ENCODE data around the gene TMC5. TPM values are rescaled to one million over a fixed set of nuclear protein-coding genes. Genes with fewer than 3 reads are reported as not detected.
"Not testable (repeated sequence)": the region's sequence is repeated elsewhere in the genome, so short reads cannot be mapped to it uniquely, and the experiment has no call there.

Gene TMC5
- total and polyA plus RNA-seq, 3 donors from 2014 or later, result 4.5 to 27.7 (median 7.1) TPM

DNA sequence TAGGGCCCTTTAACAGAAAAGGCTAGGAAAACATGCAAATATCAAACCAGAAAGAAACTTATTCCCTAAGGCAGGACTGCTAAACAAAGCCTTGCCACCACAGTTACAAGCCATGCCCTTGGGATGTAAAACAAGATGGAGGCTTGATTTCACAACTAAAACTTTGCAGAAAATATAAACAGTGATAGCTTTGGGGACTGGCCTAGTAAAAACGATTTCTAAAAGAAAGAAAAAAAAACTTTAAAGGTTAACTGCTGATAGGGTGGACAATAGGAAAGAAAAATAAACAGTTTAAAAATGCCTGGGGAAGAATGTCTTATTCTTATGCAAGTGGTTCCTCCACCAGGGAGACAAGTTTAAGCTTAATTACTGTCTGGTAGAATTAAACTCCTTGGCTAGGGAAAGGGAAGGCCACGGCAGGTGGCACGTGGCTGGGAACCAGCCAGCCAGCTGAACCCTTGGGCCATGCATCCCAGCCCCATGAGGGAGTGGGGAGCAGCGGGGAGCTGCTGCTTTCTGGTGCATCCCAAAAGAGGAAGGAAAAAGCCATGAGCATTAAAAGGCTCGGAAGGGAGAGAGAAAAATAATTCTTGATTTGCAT, 10.7 kb upstream of the TMC5 start:
- peaks cover 6% of the 10 kb centered on the region for H3K4me1 ChIP-seq
- WGBS, 2 donors, result 72 to 74% methylated on average over 5 of the region's 5 CpGs
- TF ChIP-seq POLR2A (IDR thresholded peaks at IDR 0.05), result no peak
- TF ChIP-seq, protein P1, sequence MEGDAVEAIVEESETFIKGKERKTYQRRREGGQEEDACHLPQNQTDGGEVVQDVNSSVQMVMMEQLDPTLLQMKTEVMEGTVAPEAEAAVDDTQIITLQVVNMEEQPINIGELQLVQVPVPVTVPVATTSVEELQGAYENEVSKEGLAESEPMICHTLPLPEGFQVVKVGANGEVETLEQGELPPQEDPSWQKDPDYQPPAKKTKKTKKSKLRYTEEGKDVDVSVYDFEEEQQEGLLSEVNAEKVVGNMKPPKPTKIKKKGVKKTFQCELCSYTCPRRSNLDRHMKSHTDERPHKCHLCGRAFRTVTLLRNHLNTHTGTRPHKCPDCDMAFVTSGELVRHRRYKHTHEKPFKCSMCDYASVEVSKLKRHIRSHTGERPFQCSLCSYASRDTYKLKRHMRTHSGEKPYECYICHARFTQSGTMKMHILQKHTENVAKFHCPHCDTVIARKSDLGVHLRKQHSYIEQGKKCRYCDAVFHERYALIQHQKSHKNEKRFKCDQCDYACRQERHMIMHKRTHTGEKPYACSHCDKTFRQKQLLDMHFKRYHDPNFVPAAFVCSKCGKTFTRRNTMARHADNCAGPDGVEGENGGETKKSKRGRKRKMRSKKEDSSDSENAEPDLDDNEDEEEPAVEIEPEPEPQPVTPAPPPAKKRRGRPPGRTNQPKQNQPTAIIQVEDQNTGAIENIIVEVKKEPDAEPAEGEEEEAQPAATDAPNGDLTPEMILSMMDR (IDR thresholded peaks at IDR 0.05), result no peak
- intact Hi-C loops (cut with DNase I; ENCODE audit: low total_unique reads), result no loop called here
- H3K27me3 ChIP-seq, result no peaks in the 10 kb centered on the region
- H3K4me3 ChIP-seq, result no peak overlapping the region
- H3K27ac ChIP-seq, result no peak overlapping the region
- H3K9me3 ChIP-seq, result no peaks in the 10 kb centered on the region
- no peak for DNase-seq
- no peaks in the 10 kb centered on the region for H3K36me3 ChIP-seq (ENCODE audit: low read depth, missing control alignments)

DNA sequence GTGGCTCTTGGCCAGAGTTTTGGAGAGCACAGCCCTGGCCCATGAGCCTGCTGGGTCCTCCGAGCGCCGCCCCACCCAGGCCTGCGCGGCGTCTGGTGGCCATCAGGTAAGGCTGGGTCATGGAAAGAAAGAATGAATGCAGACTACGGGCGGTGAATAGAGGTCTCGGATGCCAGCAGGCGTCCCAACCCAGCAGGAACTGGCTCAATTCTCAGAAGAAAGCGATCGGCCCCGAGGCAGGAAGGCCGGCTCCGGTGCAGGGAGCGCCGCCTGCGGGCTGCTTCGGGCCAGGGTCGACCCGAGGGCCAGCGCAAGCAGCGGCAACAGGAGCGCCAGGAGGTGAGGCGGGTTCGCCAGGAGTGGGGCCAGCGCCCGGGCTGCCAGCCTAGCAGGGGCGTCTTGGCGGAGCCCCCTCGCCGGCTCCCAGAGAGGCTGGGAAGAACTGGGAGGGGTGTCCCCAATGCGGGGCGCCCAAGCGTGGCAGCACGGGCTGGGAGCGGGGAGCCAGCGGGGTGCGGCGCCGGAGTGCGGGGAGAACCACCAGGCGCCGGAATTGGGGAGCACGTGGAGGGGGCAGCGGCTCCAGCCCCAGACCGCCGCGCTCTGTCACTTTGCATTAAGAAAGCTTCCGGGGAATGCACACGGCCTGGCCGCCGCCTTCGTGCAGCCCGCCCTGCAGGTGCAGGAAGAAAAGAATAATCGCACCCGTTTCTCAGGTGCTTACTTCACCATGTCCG, 7.1 kb upstream of the TMC5 start:
- 2 to 3% methylated on average over 18 to 52 of the region's 58 CpGs for WGBS, 2 donors
- H3K36me3 ChIP-seq (ENCODE audit: low read depth, missing control alignments), result no peaks in the 10 kb centered on the region
- intact Hi-C loops (cut with DNase I; ENCODE audit: low total_unique reads), result no loop called here
- no peaks in the 10 kb centered on the region for H3K27me3 ChIP-seq
- no peaks in the 10 kb centered on the region for H3K9me3 ChIP-seq
- H3K27ac ChIP-seq, result no peak overlapping the region
- peak; percentile 28 for DNase-seq
- peaks cover 6% of the 10 kb centered on the region for H3K4me1 ChIP-seq
- TF ChIP-seq, protein P1 (IDR thresholded peaks at IDR 0.05), result no peak
- no peak for TF ChIP-seq POLR2A (IDR thresholded peaks at IDR 0.05)
- peak overlapping the region; percentile 13 to 57 for H3K4me3 ChIP-seq

DNA sequence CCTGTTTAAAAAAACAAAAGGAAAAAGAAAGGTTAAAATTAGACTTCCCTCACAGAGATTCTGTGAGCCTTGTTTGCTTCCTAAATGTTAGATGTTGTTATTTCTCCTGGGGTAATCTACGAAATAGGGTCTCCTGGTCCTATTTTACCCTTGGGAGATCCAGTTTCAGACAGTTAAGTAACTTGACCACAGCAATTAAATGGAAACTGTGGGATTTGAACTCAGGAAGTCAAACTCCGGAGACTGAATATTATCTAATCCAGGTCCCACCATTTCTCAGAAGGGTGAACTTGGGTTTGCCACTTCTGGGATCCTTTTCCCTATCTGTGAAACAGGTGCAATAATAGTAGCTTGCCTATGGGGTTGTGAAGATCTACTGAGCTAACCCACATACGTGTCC, 6.4 kb upstream of the TMC5 start:
- no peaks in the 10 kb centered on the region for H3K27me3 ChIP-seq
- peaks cover 6% of the 10 kb centered on the region for H3K4me1 ChIP-seq
- no peak for TF ChIP-seq POLR2A (IDR thresholded peaks at IDR 0.05)
- TF ChIP-seq, protein P1 (IDR thresholded peaks at IDR 0.05), result no peak
- no peaks in the 10 kb centered on the region for H3K36me3 ChIP-seq (ENCODE audit: low read depth, missing control alignments)
- no peaks in the 10 kb centered on the region for H3K9me3 ChIP-seq
- intact Hi-C loops (cut with DNase I; ENCODE audit: low total_unique reads), result no loop called here
- no peak overlapping the region for H3K27ac ChIP-seq
- peak overlapping the region in 1 of 2 donors; percentile 57 for H3K4me3 ChIP-seq
- no peak for DNase-seq
- 27 to 46% methylated on average over 3 of the region's 3 CpGs for WGBS, 2 donors

DNA sequence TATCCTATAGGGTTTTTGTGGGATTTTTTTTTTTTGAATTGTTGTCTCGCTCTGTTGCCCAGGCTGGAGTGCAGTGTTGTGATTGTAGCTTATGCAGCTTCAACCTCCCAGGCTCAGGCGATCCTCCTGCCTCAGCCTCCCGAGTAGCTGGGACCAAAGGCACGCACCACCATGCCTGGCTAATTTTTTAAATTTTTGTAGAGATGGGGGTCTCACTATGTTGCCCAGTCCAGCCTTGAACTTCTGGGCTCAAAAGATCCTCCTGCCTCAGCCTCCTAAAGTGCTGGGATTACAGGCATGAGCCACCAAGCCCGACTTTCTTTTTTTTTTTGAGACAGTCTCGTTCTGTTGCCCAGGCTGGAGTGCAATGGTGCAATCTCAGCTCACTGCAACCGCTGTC, 5.6 kb upstream of the TMC5 start:
- H3K4me1 ChIP-seq; H3K27me3 ChIP-seq; H3K9me3 ChIP-seq; H3K36me3 ChIP-seq (ENCODE audit: low read depth, missing control alignments); intact Hi-C loops (cut with DNase I; ENCODE audit: low total_unique reads); DNase-seq; H3K4me3 ChIP-seq; H3K27ac ChIP-seq: not testable (repeated sequence)
- 90 to 92% methylated on average over 6 to 7 of the region's 7 CpGs for WGBS, 2 donors

DNA sequence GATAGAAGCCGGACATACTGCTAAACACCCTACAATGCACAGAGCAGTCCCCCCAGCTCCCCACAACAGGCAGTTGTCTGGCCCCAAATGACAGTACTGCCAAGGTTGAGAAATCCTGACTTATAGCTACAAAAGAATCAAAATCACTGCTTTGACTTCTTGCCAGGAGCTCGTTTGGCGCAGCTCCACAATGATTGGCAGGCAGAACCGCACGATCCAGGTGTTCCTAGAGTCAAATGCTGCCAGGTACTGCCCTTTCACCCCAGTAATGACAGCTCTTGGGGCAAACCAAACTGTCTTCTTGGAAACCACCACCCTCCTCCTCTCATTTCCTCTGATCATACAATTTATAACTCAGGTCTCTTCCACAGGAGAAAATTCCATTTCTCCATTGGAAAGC, 2.2 kb upstream of the TMC5 start:
- TF ChIP-seq, protein P1 (IDR thresholded peaks at IDR 0.05), result no peak
- no peak for TF ChIP-seq POLR2A (IDR thresholded peaks at IDR 0.05)

More for the DNA sequence above, 2.2 kb upstream of the TMC5 start:
- no peaks in the 10 kb centered on the region for H3K27me3 ChIP-seq
- DNase-seq, result no peak
- intact Hi-C loops (cut with DNase I; ENCODE audit: low total_unique reads), result no loop called here
- H3K4me3 ChIP-seq, result no peak overlapping the region
- H3K27ac ChIP-seq, result no peak overlapping the region
- no peaks in the 10 kb centered on the region for H3K4me1 ChIP-seq
- H3K36me3 ChIP-seq (ENCODE audit: low read depth, missing control alignments), result no peaks in the 10 kb centered on the region
- H3K9me3 ChIP-seq, result no peaks in the 10 kb centered on the region
- WGBS, 2 donors, result 56 to 74% methylated on average over 5 of the region's 5 CpGs
